Skeletal muscle tissue (tissue), 4 donors: ENCODE results near the gene SGCD. TPM values are rescaled to one million over a fixed set of nuclear protein-coding genes. Genes with fewer than 3 reads are reported as not detected.

Experiments
- H3K27ac ChIP-seq: one replicate; pipeline ENCODE4 v1.7.0; 2013; ENCODE audit warnings: mild to moderate bottlenecking, low read depth, low read length, inconsistent platforms
- H3K27me3 ChIP-seq, 3 donors: one replicate each; pipeline ENCODE4 v1.7.0; 2013; ENCODE audit warnings: low read length in 3 of 3; ENCODE audit not compliant: control insufficient read depth in 3 of 3, insufficient read depth in 3 of 3
- H3K36me3 ChIP-seq, 3 donors: one replicate each; pipeline ENCODE4 v1.7.0; 2013; ENCODE audit warnings: low read length in 3 of 3; ENCODE audit not compliant: control insufficient read depth in 3 of 3, insufficient read depth in 3 of 3
- H3K4me1 ChIP-seq, 3 donors: one replicate each; pipeline ENCODE4 v1.7.0; 2013; ENCODE audit warnings: low read length in 3 of 3, mild to moderate bottlenecking in 3 of 3; ENCODE audit not compliant: control insufficient read depth in 3 of 3, insufficient read depth in 3 of 3
- H3K4me3 ChIP-seq, 3 donors: one replicate each; pipeline ENCODE4 v1.7.0; 2013; ENCODE audit warnings: low read length in 3 of 3
- H3K9ac ChIP-seq, 3 donors: one replicate each; pipeline ENCODE4 v1.7.0; 2013; ENCODE audit warnings: low read length in 3 of 3, mild to moderate bottlenecking in 3 of 3, moderate library complexity in 2 of 3, low read depth in 1 of 3
- H3K9me3 ChIP-seq, 3 donors: one replicate each; pipeline ENCODE4 v1.7.0; 2013; ENCODE audit warnings: low read length in 3 of 3; ENCODE audit not compliant: control insufficient read depth in 3 of 3
- total RNA-seq: library from RNA; depleted of rRNA; stranded (reverse); fragments of >200 nt; gene quantifications from one replicate; pipeline ENCODE4 v1.2.3, GENCODE V29; 2014
- donor health status: Osteomylitis.

SGCD gene
- total RNA-seq, 1 donor from 2014 or later = 73.6 TPM

DNA sequence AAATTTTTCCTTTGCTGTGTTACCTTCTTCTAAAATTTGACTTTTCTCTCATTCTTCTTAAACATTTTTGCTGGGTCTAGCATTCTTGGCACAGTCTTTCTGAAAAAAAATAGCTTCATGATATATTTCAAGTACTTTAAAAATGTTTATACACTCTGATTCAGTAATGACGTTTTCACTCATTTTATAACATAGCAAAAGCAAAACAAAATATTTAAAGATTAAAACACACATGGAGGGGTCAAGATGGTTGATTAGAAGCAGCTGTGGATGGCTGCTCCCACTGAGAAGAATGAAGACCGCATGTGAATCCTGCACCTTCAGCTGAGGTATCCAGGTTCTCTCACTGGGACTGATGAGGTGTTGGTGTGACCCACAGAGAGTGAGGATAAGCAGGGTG, 188.2 kb downstream of the SGCD start:
- no peaks in the 10 kb centered on the region for H3K9me3 ChIP-seq
- no peak overlapping the region for H3K27ac ChIP-seq
- no peak overlapping the region for H3K4me3 ChIP-seq
- no peak overlapping the region for H3K9ac ChIP-seq
- peaks cover 0 to 4% (median 2%) of the 10 kb centered on the region in 3 donors for H3K36me3 ChIP-seq
- no peaks in the 10 kb centered on the region for H3K27me3 ChIP-seq
- no peaks in the 10 kb centered on the region for H3K4me1 ChIP-seq

DNA sequence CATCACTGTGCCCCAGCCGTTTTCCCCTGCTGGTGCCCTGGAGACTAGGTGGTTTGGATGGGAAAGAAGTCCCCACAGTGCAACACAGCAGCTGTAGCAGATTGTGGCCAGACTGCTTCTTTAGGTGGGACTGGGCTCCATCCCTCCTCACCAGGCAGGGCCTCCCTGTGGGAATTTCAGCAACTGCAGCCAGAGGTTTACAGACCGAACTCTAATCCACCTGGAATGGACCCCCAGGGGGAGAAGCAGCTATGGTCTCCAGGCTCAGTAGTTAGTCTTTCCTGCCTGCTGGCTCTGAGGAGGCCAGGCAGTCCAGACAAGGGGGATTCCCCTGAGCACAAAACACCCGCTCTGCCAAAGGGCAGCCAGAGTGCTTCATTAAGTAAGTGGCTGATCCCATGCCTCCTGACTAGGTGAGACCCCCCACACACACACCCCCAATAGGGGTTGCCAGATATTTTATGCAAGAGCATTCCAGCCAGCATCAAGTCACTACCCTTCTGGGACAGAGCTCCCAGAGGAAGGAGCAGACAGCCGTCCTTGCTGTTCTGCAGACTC, 188.9 kb downstream of the SGCD start:
- H3K4me3 ChIP-seq = no peak overlapping the region
- no peak overlapping the region for H3K27ac ChIP-seq
- H3K36me3 ChIP-seq = peaks cover 0 to 4% (median 2%) of the 10 kb centered on the region in 3 donors
- H3K9me3 ChIP-seq = no peaks in the 10 kb centered on the region
- no peaks in the 10 kb centered on the region for H3K4me1 ChIP-seq
- no peak overlapping the region for H3K9ac ChIP-seq
- no peaks in the 10 kb centered on the region for H3K27me3 ChIP-seq

DNA sequence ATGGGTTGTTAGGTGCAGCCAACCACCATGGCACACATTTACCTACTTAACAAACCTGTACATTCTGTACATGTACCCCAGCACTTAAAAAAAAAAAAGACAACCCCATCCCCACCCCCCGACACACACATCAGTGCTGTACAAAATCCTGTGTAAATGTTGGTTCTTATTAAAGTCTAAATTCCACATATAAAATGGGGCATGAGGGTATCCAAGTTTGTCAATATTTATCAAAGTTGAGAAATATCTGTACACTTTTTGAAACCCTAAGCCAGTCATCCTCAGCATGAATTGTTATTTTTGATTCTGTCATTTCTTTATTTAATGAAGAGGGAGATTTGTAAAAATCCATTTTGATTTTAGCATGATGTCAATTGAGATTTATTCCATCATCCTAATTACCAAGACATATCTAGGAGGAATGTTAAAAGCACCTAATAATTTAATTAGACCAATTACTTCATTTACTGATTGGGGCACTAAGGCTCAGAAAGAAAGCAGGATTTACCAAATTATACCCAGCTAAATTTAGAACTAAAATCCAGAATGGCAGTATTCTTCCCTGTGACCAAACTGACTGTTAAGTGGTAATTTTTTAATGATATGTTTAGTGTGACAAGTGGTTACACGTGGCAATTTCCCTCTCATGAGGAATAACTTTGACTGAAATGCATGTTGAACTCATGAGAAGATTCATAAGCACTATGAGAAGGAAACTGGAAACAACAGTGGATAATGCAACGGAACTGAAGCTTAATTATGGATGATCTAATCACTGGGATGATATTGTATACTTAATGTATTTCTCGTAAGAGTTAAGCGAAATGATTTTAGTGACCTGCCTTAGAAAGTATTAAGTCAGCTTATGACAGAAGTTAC, 195.9 kb downstream of the SGCD start:
- Histone ChIP-seq H3K36me3 (no peaks in the 10 kb centered on the region), H3K27ac (no peak overlapping the region), H3K9ac (no peak overlapping the region), H3K9me3 (no peaks in the 10 kb centered on the region), H3K4me3 (no peak overlapping the region), H3K4me1 (no peaks in the 10 kb centered on the region), H3K27me3 (no peaks in the 10 kb centered on the region)

- H3K4me1 ChIP-seq = no peaks in the 10 kb centered on the region
These were observed 196.6 kb downstream of the SGCD start for GRCh38 chr5:156523607-156524006.

GRCh38 chr5:156526081-156526925, 199.3 kb downstream of the SGCD start:
- Histone ChIP-seq H3K27me3 (no peaks in the 10 kb centered on the region), H3K9ac (no peak overlapping the region), H3K4me3 (no peak overlapping the region), H3K27ac (no peak overlapping the region), H3K36me3 (no peaks in the 10 kb centered on the region), H3K9me3 (no peaks in the 10 kb centered on the region), H3K4me1 (no peaks in the 10 kb centered on the region)

More at GRCh38 chr5:156523607-156524006, 196.6 kb downstream of the SGCD start:
- no peaks in the 10 kb centered on the region for H3K9me3 ChIP-seq
- no peak overlapping the region for H3K9ac ChIP-seq
- H3K27me3 ChIP-seq = no peaks in the 10 kb centered on the region
- no peaks in the 10 kb centered on the region for H3K36me3 ChIP-seq
- H3K4me3 ChIP-seq = no peak overlapping the region
- no peak overlapping the region for H3K27ac ChIP-seq

DNA sequence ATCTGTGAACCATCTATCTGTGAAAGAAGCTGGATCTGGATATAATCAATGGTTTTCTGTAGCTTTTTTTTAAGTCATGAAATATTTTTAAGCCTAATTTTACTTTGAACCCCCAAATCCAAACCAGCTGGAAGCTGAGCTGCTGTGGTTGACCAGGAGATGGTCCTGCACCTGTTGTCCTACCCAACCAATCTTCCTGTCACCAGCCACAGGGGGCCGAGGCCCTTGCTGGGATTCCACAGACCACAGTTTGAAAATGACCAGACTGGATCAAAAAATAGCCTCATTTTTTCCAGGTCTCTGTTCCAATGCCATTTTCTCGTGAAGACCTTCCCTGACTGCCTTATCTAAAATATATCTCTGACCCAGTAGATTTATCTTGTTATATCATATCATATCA, 200.6 kb downstream of the SGCD start:
- H3K27me3 ChIP-seq = no peaks in the 10 kb centered on the region
- no peaks in the 10 kb centered on the region for H3K36me3 ChIP-seq
- H3K4me1 ChIP-seq = no peaks in the 10 kb centered on the region
- H3K27ac ChIP-seq = no peak overlapping the region
- H3K9ac ChIP-seq = no peak overlapping the region
- no peaks in the 10 kb centered on the region for H3K9me3 ChIP-seq
- H3K4me3 ChIP-seq = no peak overlapping the region

- no peaks in the 10 kb centered on the region for H3K9me3 ChIP-seq
- no peaks in the 10 kb centered on the region for H3K4me1 ChIP-seq
- no peak overlapping the region for H3K4me3 ChIP-seq
- H3K27ac ChIP-seq = no peak overlapping the region
- no peak overlapping the region for H3K9ac ChIP-seq
- H3K36me3 ChIP-seq = no peaks in the 10 kb centered on the region
- no peaks in the 10 kb centered on the region for H3K27me3 ChIP-seq
These were observed 201.7 kb downstream of the SGCD start for GRCh38 chr5:156528673-156529072.

DNA sequence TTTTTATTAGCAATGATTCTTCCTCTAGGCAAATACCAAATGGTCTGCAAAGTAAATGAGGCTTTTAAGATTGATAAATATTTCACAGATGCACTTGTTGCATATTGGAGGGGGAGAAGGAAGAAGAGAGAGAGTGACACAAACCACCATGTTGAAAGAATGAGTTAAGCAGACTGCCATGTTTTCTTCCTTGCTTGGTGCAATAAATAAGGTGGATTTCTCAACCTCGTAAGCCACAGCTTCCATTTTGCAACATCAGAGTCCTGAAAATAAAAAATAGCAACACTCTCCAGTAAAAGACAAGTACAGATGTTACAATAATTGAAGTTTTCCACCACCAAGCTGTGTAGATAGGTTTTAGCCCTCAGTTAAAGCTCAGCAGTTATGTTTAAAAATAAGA, 202.9 kb downstream of the SGCD start:
- Histone ChIP-seq H3K27ac (no peak overlapping the region), H3K36me3 (no peaks in the 10 kb centered on the region), H3K27me3 (no peaks in the 10 kb centered on the region), H3K9ac (no peak overlapping the region), H3K9me3 (no peaks in the 10 kb centered on the region), H3K4me3 (no peak overlapping the region), H3K4me1 (peaks cover 0 to 6% (median 0%) of the 10 kb centered on the region in 3 donors)

- H3K27me3 ChIP-seq = no peaks in the 10 kb centered on the region
- peaks cover 0 to 6% (median 0%) of the 10 kb centered on the region in 3 donors for H3K4me1 ChIP-seq
- no peak overlapping the region for H3K9ac ChIP-seq
- H3K27ac ChIP-seq = no peak overlapping the region
- H3K36me3 ChIP-seq = no peaks in the 10 kb centered on the region
- H3K4me3 ChIP-seq = no peak overlapping the region
- H3K9me3 ChIP-seq = no peaks in the 10 kb centered on the region
These were observed 204.2 kb downstream of the SGCD start for GRCh38 chr5:156531199-156531598.

GRCh38 chr5:156532921-156533320, 206.0 kb downstream of the SGCD start:
- no peak overlapping the region for H3K27ac ChIP-seq
- no peak overlapping the region for H3K9ac ChIP-seq
- no peaks in the 10 kb centered on the region for H3K9me3 ChIP-seq
- peaks cover 0 to 6% (median 0%) of the 10 kb centered on the region in 3 donors for H3K4me1 ChIP-seq
- H3K36me3 ChIP-seq = no peaks in the 10 kb centered on the region
- no peak overlapping the region for H3K4me3 ChIP-seq
- H3K27me3 ChIP-seq = no peaks in the 10 kb centered on the region
